Stomach (tissue), 9 donors: ENCODE measurements around the gene ZNF576. TPM values are rescaled to one million over a fixed set of nuclear protein-coding genes. Genes with fewer than 3 reads are reported as not detected.

Source experiments
- DNase-seq, 2 donors: peaks; one replicate each; pipeline versions ENCODE4 v3.0.0 to v3.0.0-alpha.2; 2013 to 2019
- H3K27ac ChIP-seq, 5 donors: fragments of 200-600 bp in 4 of 5; sonication (generic) in 4 of 5; one replicate each; pipeline ENCODE4 v1.5.1; 2013 to 2019; ENCODE audit warnings: mild to moderate bottlenecking in 1 of 5, moderate library complexity in 1 of 5
- H3K27me3 ChIP-seq, 3 donors: fragments of 200-600 bp; sonication (generic); one replicate each; pipeline ENCODE4 v1.5.1; 2017 to 2019; ENCODE audit warnings: mixed run types in 1 of 3
- H3K36me3 ChIP-seq, 4 donors: fragments of 200-600 bp; sonication (generic); 1 replicate in 3 of 4; 2 replicates in 1 of 4; pipeline ENCODE4 v1.5.1; 2016 to 2019
- H3K4me1 ChIP-seq, 4 donors: fragments of 200-600 bp; sonication (generic); one replicate each; pipeline ENCODE4 v1.5.1; 2016 to 2019
- H3K4me3 ChIP-seq, 4 donors: fragments of 200-600 bp; sonication (generic) in 3 of 4; one replicate each; pipeline ENCODE4 v1.5.1; 2016 to 2019; ENCODE audit warnings: mild to moderate bottlenecking in 1 of 4
- H3K9me3 ChIP-seq, 4 donors: fragments of 200-600 bp; sonication (generic); one replicate each; pipeline ENCODE4 v1.5.1; 2016 to 2019
- EP300 ChIP-seq: sonication (generic); formaldehyde crosslinking; IDR thresholded peaks from one replicate; pipeline ENCODE4 v1.6.1; 2017; ENCODE audit warnings: antibody characterized with exemption
- POLR2A ChIP-seq, 4 donors: fragments of 450-650 bp; IDR thresholded peaks; one replicate each; pipeline ENCODE4 v1.6.1; 2016; ENCODE audit warnings: antibody characterized with exemption in 4 of 4, control low read depth in 2 of 4, mild to moderate bottlenecking in 1 of 4, moderate library complexity in 1 of 4
- POLR2AphosphoS5 ChIP-seq, 3 donors: sonication (generic); formaldehyde crosslinking; IDR thresholded peaks; one replicate each; pipeline ENCODE4 v1.6.1; 2016; ENCODE audit warnings: antibody characterized with exemption in 3 of 3
- WGBS, 5 donors: extraction: QIAGEN DNeasy Blood & Tissue Kit in 3 of 5; methylation state at CpG; one replicate each; pipeline versions ENCODE4 v1.1.5 to v1.1.7; 2013 to 2018; 5-methylcytosine and 5-hydroxymethylcytosine counted together
- intact Hi-C: fragments of 100-400 bp; cut with DNase I; formaldehyde crosslinking; loops from one replicate; pipeline ENCODE4 v1.15.1; 2023; ENCODE audit warnings: low total_unique reads
- polyA plus RNA-seq, 3 donors: library from polyadenylated mRNA; stranded (reverse); fragments of 200-250 nt; gene quantifications; one replicate each; pipeline ENCODE4 v1.2.3, GENCODE V29; 2013
- total RNA-seq, 5 donors: library from RNA; depleted of rRNA; stranded (reverse); fragments of >200 nt; gene quantifications; one replicate each; pipeline versions ENCODE4 v1.1.0 to v1.2.3, GENCODE V29; 2014 to 2016
- TF ChIP-seq, protein P1 (sequence below), 7 experiments: fragments of 450-650 bp in 4 of 7; fragments of 200-600 bp in 3 of 7; sonication (generic) in 3 of 7; IDR thresholded peaks; one replicate each; pipeline ENCODE4 v1.5.1; 2016 to 2019; ENCODE audit warnings: antibody characterized with exemption in 7 of 7, control low read depth in 2 of 7, mild to moderate bottlenecking in 1 of 7
- donor health status: healthy with polysubstance abuse.
- donor health status: Bipolar disorder and iron deficiency.
- donor health status: healthy.

Gene ZNF576
- total and polyA plus RNA-seq, 8 donors, result 4.2 to 21.6 (median 15.6) TPM; not detected in 1

GRCh38 chr19:43552198-43552450 is 44.3 kb upstream of the ZNF576 start:
- Histone ChIP-seq H3K27ac (no peak overlapping the region), H3K4me3 (no peak overlapping the region), H3K9me3 (no peaks in the 10 kb centered on the region), H3K36me3 (peaks cover 35 to 89% (median 80%) of the 10 kb centered on the region in 4 donors), H3K27me3 (no peaks in the 10 kb centered on the region), H3K4me1 (no peaks in the 10 kb centered on the region)
- WGBS, 5 donors, result 80 to 94% (median 85%) methylated on average over 3 of the region's 3 CpGs
- no peak for DNase-seq
- TF ChIP-seq, protein P1, sequence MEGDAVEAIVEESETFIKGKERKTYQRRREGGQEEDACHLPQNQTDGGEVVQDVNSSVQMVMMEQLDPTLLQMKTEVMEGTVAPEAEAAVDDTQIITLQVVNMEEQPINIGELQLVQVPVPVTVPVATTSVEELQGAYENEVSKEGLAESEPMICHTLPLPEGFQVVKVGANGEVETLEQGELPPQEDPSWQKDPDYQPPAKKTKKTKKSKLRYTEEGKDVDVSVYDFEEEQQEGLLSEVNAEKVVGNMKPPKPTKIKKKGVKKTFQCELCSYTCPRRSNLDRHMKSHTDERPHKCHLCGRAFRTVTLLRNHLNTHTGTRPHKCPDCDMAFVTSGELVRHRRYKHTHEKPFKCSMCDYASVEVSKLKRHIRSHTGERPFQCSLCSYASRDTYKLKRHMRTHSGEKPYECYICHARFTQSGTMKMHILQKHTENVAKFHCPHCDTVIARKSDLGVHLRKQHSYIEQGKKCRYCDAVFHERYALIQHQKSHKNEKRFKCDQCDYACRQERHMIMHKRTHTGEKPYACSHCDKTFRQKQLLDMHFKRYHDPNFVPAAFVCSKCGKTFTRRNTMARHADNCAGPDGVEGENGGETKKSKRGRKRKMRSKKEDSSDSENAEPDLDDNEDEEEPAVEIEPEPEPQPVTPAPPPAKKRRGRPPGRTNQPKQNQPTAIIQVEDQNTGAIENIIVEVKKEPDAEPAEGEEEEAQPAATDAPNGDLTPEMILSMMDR (IDR thresholded peaks at IDR 0.05), result no peak
- TF ChIP-seq POLR2A (IDR thresholded peaks at IDR 0.05), result no peak
- no peak for TF ChIP-seq POLR2AphosphoS5 (IDR thresholded peaks at IDR 0.05)
- TF ChIP-seq EP300, result no peak
- intact Hi-C loops, result loop anchor here (10.0 kb wide), 1 partner anchor 103 kb away; no protein-coding TSS in a partner anchor

DNA sequence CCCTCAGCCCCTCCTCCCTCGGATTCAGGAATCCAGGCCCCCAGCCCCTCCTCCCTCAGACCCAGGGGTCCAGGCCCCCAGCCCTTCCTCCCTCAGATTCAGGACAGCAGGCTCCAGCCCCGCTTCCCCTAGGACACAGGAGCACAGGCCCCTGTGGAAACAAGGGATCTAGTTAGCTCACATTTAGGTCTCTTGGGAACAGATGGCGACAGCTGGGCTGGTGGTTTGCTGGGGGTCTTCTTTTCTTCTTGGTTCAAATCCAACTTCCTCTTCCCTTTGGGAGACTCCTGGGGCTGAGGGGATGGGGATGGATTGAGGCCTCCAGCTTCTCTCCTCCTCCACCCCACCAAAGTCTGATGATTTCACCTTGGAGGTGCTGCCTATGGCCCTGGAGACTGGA is 43.8 kb upstream of the ZNF576 start:
- H3K4me3 ChIP-seq, result no peak overlapping the region
- no peak overlapping the region for H3K27ac ChIP-seq
- TF ChIP-seq POLR2AphosphoS5 (IDR thresholded peaks at IDR 0.05) (no peak), POLR2A (IDR thresholded peaks at IDR 0.05) (no peak), EP300 (no peak)
- TF ChIP-seq, protein P1 (IDR thresholded peaks at IDR 0.05), result no peak
- 60 to 94% (median 83%) methylated on average over 3 of the region's 3 CpGs for WGBS, 5 donors
- H3K27me3 ChIP-seq, result no peaks in the 10 kb centered on the region
- H3K9me3 ChIP-seq, result no peaks in the 10 kb centered on the region
- no peak for DNase-seq
- peaks cover 35 to 89% (median 84%) of the 10 kb centered on the region in 4 donors for H3K36me3 ChIP-seq
- H3K4me1 ChIP-seq, result no peaks in the 10 kb centered on the region
- intact Hi-C loops, result loop anchor here (10.0 kb wide), 1 partner anchor 102 kb away; no protein-coding TSS in a partner anchor

- WGBS, 5 donors, result 57 to 91% (median 81%) methylated on average over 3 to 4 of the region's 4 CpGs
- TF ChIP-seq POLR2A (IDR thresholded peaks at IDR 0.05) (no peak), POLR2AphosphoS5 (IDR thresholded peaks at IDR 0.05) (no peak), EP300 (no peak)
- TF ChIP-seq, protein P1 (IDR thresholded peaks at IDR 0.05), result no peak
- no peak overlapping the region for H3K27ac ChIP-seq
- peaks cover 35 to 94% (median 93%) of the 10 kb centered on the region in 4 donors for H3K36me3 ChIP-seq
- no peaks in the 10 kb centered on the region for H3K9me3 ChIP-seq
- no peaks in the 10 kb centered on the region for H3K27me3 ChIP-seq
- no peak for DNase-seq
- H3K4me3 ChIP-seq, result no peak overlapping the region
- intact Hi-C loops, result loop anchor here (10.0 kb wide), 1 partner anchor 101 kb away; no protein-coding TSS in a partner anchor
- H3K4me1 ChIP-seq, result no peaks in the 10 kb centered on the region
Observed at GRCh38 chr19:43553656-43554055, 42.7 kb upstream of the ZNF576 start.

DNA sequence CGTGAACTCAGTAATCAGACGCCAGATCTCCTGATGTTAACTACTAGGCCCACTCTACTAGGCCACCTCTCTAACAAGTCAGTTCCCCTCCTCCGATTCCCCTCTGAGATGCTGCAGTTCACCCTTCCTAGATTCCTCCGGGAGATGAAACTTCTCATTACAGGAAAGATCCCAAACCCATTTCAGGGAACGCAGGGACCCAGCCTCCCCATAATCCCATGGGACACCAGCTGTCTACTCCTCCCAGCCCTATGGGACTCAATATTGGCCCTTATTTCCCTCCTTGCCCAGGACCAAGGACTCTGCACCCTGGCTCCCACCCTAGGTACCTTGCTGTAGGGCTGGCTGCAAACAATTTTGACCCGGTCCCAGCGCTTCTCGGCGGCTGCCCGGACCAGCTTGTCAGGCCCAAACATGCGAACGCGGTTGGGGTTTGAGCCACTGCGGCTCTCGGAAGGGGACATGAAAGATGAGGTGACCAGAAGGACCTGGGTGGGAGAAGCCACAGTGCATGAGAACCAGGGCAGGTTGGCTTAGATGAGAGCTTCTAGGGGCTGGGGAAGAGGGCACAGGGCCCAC is 42.0 kb upstream of the ZNF576 start:
- Histone ChIP-seq H3K4me3 (no peak overlapping the region), H3K9me3 (no peaks in the 10 kb centered on the region), H3K36me3 (peaks cover 35 to 98% (median 89%) of the 10 kb centered on the region in 4 donors), H3K4me1 (no peaks in the 10 kb centered on the region), H3K27ac (no peak overlapping the region), H3K27me3 (no peaks in the 10 kb centered on the region)
- WGBS, 5 donors, result 95 to 98% (median 97%) methylated on average over 14 to 15 of the region's 15 CpGs
- TF ChIP-seq, protein P1 (IDR thresholded peaks at IDR 0.05), result no peak
- TF ChIP-seq POLR2AphosphoS5 (IDR thresholded peaks at IDR 0.05) (no peak), EP300 (no peak), POLR2A (IDR thresholded peaks at IDR 0.05) (no peak)
- intact Hi-C loops, result loop anchor here (10.0 kb wide), 1 partner anchor 100 kb away; no protein-coding TSS in a partner anchor
- no peak for DNase-seq
